H1 (cell line): ENCODE results near the gene FADS2. TPM values are rescaled to one million over a fixed set of nuclear protein-coding genes. Genes with fewer than 3 reads are reported as not detected.

Source experiments
- EGR1 ChIP-seq: IDR thresholded peaks from 2 replicates; pipeline ENCODE4 v1.6.1; 2011; ENCODE audit warnings: low read depth, low read length, borderline replicate concordance
- SIN3A ChIP-seq, 2 experiments: IDR thresholded peaks in 1 of 2; conservative IDR thresholded peaks in 1 of 2; 2 replicates each; pipeline ENCODE4 v1.6.1; 2011 to 2012; ENCODE audit warnings: low read length in 2 of 2, improper control_type of control experiment in 1 of 2, low read depth in 1 of 2, mild to moderate bottlenecking in 1 of 2
- polyA plus RNA-seq, 7 experiments: library from polyadenylated mRNA; depleted of rRNA in 3 of 7; stranded (reverse) in 5 of 7; unstranded in 2 of 7; fragments of >200 nt in 5 of 7; fragments of 200-250 nt in 2 of 7; gene quantifications; 1 replicate in 5 of 7; 2 replicates in 1 of 7; 4 replicates in 1 of 7; pipeline versions ENCODE4 v1.2.1 to v1.2.3, GENCODE V29; 2011 to 2013; ENCODE audit warnings: missing spikeins in 2 of 7, mixed read lengths in 2 of 7
- total RNA-seq: library from RNA; stranded (reverse); fragmentation: NEBNext Ultra II Directional; extraction: Animal tissue kit (Norgen Biotek cat#: 25700); gene quantifications from 2 replicates; pipeline ENCODE4 v1.2.1, GENCODE V29; 2021

Gene FADS2
- total and polyA plus RNA-seq, 2 of the 8 experiments (the other 6 are each of a cell fraction or from before 2014, with no cell fraction given): 499 to 701 TPM

GRCh38 chr11:61810671-61811175, 17.4 kb upstream of the FADS2 start (continued):
- TF ChIP-seq SIN3A (conservative IDR thresholded peaks at IDR 0.05 in 1 of 2, IDR thresholded peaks at IDR 0.05 in 1 of 2; ENCODE audit: low read depth in 1 of 2, low read length in 2 of 2) (no peak), EGR1 (no peak)
